Activated CD8-positive, alpha-beta T cell treated with anti-CD3 and anti-CD28 coated beads for 36 hours (primary cell): ENCODE results near the gene INPP5A. TPM values are rescaled to one million over a fixed set of nuclear protein-coding genes. Genes with fewer than 3 reads are reported as not detected.

Source experiments
- ATAC-seq: fragments of 200-7000 bp; cut with Tn5 transposase; one replicate; pipeline ENCODE4 v1.10.0; 2021; ENCODE audit warnings: mild to moderate bottlenecking, moderate library complexity
- CTCF ChIA-PET: fragments of 350-600 bp; sonication (Branson Sonifier 250); formaldehyde crosslinking; loops from one replicate; lab custom pipeline; 2021; ENCODE audit warnings: antibody characterized with exemption; lab: Charles Lee
- POLR2A ChIA-PET: fragments of 350-600 bp; sonication (Branson Sonifier 250); formaldehyde crosslinking; loops from one replicate; lab custom pipeline; 2021; ENCODE audit warnings: antibody characterized with exemption; lab: Charles Lee
- DNase-seq: peaks from one replicate; pipeline ENCODE4 v3.0.0-alpha.2; 2020
- H3K27ac Mint-ChIP-seq: one replicate; pipeline ENCODE4 v1.8.0; 2021; ENCODE audit warnings: mild to moderate bottlenecking, mixed read lengths
- H3K27me3 Mint-ChIP-seq: one replicate; pipeline ENCODE4 v1.8.0; 2021; ENCODE audit warnings: mixed read lengths
- H3K36me3 Mint-ChIP-seq: one replicate; pipeline ENCODE4 v1.8.0; 2021; ENCODE audit warnings: low read depth, mixed read lengths
- H3K4me1 Mint-ChIP-seq: one replicate; pipeline ENCODE4 v1.8.0; 2021; ENCODE audit warnings: low read depth, mixed read lengths
- H3K4me3 Mint-ChIP-seq: one replicate; pipeline ENCODE4 v1.8.0; 2021; ENCODE audit warnings: mild to moderate bottlenecking, moderate library complexity, mixed read lengths
- H3K9me3 Mint-ChIP-seq: one replicate; pipeline ENCODE4 v1.8.0; 2021; ENCODE audit warnings: mixed read lengths
- CTCF ChIP-seq: fragments of 200-600 bp; IDR thresholded peaks from one replicate; pipeline ENCODE4 v1.8.0; 2022; ENCODE audit warnings: antibody characterized with exemption, mild to moderate bottlenecking
- intact Hi-C: fragments of 100-400 bp; cut with micrococcal nuclease; formaldehyde crosslinking; loops from one replicate; pipeline ENCODE4 v1.10.0; 2022
- total RNA-seq, 2 experiments: library from RNA; stranded (reverse); gene quantifications; one replicate each; pipeline ENCODE4 v1.2.3, GENCODE V29; 2021

INPP5A gene
- total RNA-seq, 2 experiments from 2014 or later = 9.6 to 10.4 TPM

- no peaks in the 10 kb centered on the region for H3K27me3 Mint-ChIP-seq
- no peaks in the 10 kb centered on the region for H3K9me3 Mint-ChIP-seq
- POLR2A ChIA-PET = no interaction called here
- CTCF ChIA-PET = no interaction called here
- H3K27ac Mint-ChIP-seq = no peak overlapping the region
- DNase-seq (no peak), ATAC-seq (no peak)
- TF ChIP-seq CTCF = no peak
- no peaks in the 10 kb centered on the region for H3K4me1 Mint-ChIP-seq
- intact Hi-C loops = no loop called here
- H3K36me3 Mint-ChIP-seq = no peaks in the 10 kb centered on the region
- no peak overlapping the region for H3K4me3 Mint-ChIP-seq
These were observed 185.1 kb downstream of the INPP5A start for GRCh38 chr10:132722394-132723329.

DNA sequence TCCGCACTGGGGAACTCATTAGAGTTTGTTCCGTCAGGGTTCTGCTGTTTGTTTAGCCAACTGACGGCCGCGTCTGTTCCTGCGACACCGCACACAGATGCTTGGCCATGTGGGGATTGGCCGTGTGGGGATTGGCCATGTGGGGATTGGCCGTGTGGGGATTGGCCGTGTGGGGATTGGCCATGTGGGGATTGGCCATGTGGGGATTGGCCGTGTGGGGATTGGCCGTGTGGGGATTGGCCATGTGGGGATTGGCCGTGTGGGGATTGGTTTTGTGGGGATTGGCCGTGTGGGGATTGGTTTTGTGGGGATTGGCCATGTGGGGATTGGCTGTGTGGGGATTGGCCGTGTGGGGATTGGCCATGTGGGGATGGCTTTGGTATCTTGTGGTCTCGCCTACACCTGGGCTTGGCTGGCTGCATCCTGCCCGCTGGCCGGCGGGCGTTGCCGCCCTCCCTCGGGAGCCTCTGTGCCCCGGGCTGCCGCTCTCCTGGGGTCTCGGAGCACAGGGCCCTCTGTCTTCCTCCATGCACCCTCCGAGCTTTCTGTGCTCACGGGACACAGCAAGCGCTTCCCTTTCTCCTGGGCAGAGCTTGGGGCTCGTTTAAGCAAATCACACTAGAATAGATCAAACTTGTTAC lies 185.9 kb downstream of the INPP5A start:
- TF ChIP-seq CTCF = no peak
- POLR2A ChIA-PET = no interaction called here
- Mint-ChIP-seq H3K27ac (no peak overlapping the region), H3K4me3 (no peak overlapping the region), H3K4me1 (no peaks in the 10 kb centered on the region), H3K9me3 (no peaks in the 10 kb centered on the region), H3K27me3 (no peaks in the 10 kb centered on the region), H3K36me3 (no peaks in the 10 kb centered on the region)
- ATAC-seq (no peak), DNase-seq (no peak)
- intact Hi-C loops = no loop called here
- CTCF ChIA-PET = no interaction called here

DNA sequence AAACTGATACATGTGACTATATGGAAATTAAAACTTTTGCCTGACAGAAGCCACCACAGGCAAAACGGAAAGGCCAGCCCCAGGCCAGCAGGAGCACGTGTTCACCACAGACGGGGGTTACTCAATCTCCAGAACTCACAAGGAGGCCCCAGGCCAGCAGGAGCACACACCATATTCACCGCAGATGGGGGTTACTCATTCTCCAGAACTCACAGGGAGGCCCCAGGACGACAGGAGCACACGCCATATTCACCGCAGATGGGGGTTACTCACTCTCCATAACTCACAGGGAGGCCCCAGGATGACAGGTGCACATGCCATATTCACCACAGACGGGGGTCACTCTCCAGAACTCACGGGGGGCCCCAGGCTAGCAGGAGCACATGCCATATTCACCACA lies 186.9 kb downstream of the INPP5A start:
- no peak for DNase-seq
- Mint-ChIP-seq H3K9me3 (no peaks in the 10 kb centered on the region), H3K27me3 (no peaks in the 10 kb centered on the region), H3K36me3 (peaks cover 1% of the 10 kb centered on the region), H3K4me1 (no peaks in the 10 kb centered on the region), H3K27ac (no peak overlapping the region), H3K4me3 (no peak overlapping the region)
- POLR2A ChIA-PET = no interaction called here
- ATAC-seq = no peak
- CTCF ChIA-PET = no interaction called here
- intact Hi-C loops = no loop called here
- no peak for TF ChIP-seq CTCF

DNA sequence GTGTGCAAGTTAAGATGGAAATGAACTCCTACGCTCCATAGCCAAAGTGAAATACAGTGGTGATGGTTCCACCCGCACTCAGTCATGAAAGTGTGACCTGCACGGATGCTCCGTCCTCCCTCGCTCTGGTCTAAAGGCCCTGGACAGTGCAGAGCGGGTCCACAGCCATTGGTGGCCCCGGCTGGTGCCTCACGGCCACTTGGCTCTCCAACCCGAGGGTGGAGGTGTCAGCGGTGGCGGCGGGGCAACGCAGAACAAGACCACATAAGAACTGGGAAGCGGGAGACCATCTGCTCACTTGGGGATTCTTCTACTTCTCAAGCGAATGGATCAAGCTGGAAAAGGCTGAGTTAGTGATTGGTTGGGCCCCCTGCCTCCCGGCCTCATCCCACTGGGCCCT lies 187.6 kb downstream of the INPP5A start:
- ChIA-PET CTCF (no interaction called here), POLR2A (no interaction called here)
- ATAC-seq (no peak), DNase-seq (no peak)
- intact Hi-C loops = no loop called here
- no peaks in the 10 kb centered on the region for H3K9me3 Mint-ChIP-seq
- no peak overlapping the region for H3K27ac Mint-ChIP-seq
- no peak overlapping the region for H3K4me3 Mint-ChIP-seq
- no peak for TF ChIP-seq CTCF
- H3K4me1 Mint-ChIP-seq = no peaks in the 10 kb centered on the region
- H3K27me3 Mint-ChIP-seq = no peaks in the 10 kb centered on the region
- H3K36me3 Mint-ChIP-seq = peaks cover 1% of the 10 kb centered on the region

DNA sequence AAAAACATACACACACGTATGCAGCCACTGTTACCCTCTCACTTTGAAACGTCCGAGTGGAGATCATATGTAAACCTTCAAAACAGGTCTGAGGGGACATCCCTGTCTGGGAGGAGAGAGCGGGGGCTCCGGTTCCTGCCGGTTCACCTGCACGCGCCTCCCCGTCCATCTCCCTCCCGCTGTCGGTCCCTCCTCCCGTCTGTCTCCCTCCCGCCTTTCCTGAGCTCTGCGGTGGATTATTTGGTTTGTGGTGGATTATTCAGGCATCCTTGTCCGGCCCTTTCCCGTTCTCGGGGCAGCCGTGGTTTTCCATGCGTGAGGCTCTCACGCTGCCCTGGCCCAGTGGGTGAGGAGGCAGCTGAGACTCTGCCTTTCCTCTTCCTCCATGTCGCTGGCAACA lies 188.6 kb downstream of the INPP5A start:
- Mint-ChIP-seq H3K9me3 (no peaks in the 10 kb centered on the region), H3K4me1 (no peaks in the 10 kb centered on the region), H3K4me3 (no peak overlapping the region), H3K36me3 (peaks cover 1% of the 10 kb centered on the region), H3K27me3 (no peaks in the 10 kb centered on the region), H3K27ac (no peak overlapping the region)
- intact Hi-C loops = no loop called here
- ChIA-PET POLR2A (no interaction called here), CTCF (no interaction called here)
- ATAC-seq (no peak), DNase-seq (no peak)
- TF ChIP-seq CTCF = no peak
